Ascending aorta (tissue), 2 donors: ENCODE data around the gene FADS6. TPM values are rescaled to one million over a fixed set of nuclear protein-coding genes. Genes with fewer than 3 reads are reported as not detected.

Source experiments
- DNase-seq, 2 donors: peaks; one replicate each; pipeline ENCODE4 v3.0.0-alpha.2; 2019; ENCODE audit warnings: low spot score in 2 of 2
- H3K27ac ChIP-seq, 2 donors: fragments of 200-600 bp; sonication (generic); one replicate each; pipeline ENCODE4 v1.5.1; 2016 to 2017; ENCODE audit warnings: mild to moderate bottlenecking in 1 of 2
- H3K27me3 ChIP-seq: fragments of 200-600 bp; sonication (generic); one replicate; pipeline ENCODE4 v1.5.1; 2017
- H3K36me3 ChIP-seq, 2 donors: fragments of 200-600 bp; sonication (generic); one replicate each; pipeline ENCODE4 v1.5.1; 2016
- H3K4me1 ChIP-seq, 2 donors: fragments of 200-600 bp; sonication (generic); one replicate each; pipeline ENCODE4 v1.5.1; 2016 to 2017; ENCODE audit warnings: mild to moderate bottlenecking in 1 of 2
- H3K4me3 ChIP-seq, 2 donors: fragments of 200-600 bp; sonication (generic); one replicate each; pipeline ENCODE4 v1.5.1; 2016 to 2017; ENCODE audit warnings: mild to moderate bottlenecking in 1 of 2
- H3K9me3 ChIP-seq, 2 donors: fragments of 200-600 bp; sonication (generic); one replicate each; pipeline ENCODE4 v1.5.1; 2016
- CTCF ChIP-seq, 3 experiments: fragments of 200-600 bp in 2 of 3; fragments of 450-650 bp in 1 of 3; sonication (generic) in 2 of 3; IDR thresholded peaks; one replicate each; pipeline ENCODE4 v1.5.1; 2016 to 2019; ENCODE audit warnings: antibody characterized with exemption in 3 of 3, mild to moderate bottlenecking in 1 of 3, moderate library complexity in 1 of 3
- intact Hi-C: fragments of 100-400 bp; cut with DNase I; formaldehyde crosslinking; loops from one replicate; pipeline ENCODE4 v1.15.1; 2023
- total RNA-seq: library from RNA; depleted of rRNA; stranded (reverse); fragments of >200 nt; gene quantifications from one replicate; pipeline ENCODE4 v1.1.0, GENCODE V29; 2016

FADS6 gene
- total RNA-seq, 1 donor from 2014 or later: not detected

GRCh38 chr17:74846621-74847020 is 46.8 kb downstream of the FADS6 start:
- no peak for TF ChIP-seq CTCF (IDR thresholded peaks at IDR 0.05)
- intact Hi-C loops: no loop called here
- H3K27ac ChIP-seq: no peak overlapping the region
- peaks cover 2% of the 10 kb centered on the region for H3K27me3 ChIP-seq
- DNase-seq: no peak
- H3K4me1 ChIP-seq: peaks cover 0 to 6% of the 10 kb centered on the region in 2 donors
- no peaks in the 10 kb centered on the region for H3K36me3 ChIP-seq
- H3K4me3 ChIP-seq: no peak overlapping the region
- no peaks in the 10 kb centered on the region for H3K9me3 ChIP-seq

DNA sequence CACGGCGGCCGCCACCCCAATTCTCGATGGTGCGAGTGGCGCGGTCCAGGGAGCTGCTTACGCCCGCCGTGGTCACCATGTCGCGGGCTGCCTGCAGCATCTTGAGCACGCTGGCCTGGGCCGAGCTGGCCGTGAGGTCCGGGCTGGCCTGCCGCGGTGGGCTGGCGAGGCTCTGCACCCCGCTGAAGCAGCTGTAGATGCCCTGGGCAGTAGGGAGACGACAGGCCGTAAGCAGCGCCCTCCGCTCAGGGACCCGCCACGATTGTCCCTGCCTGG is 50.1 kb downstream of the FADS6 start:
- Histone ChIP-seq H3K4me3 (peak overlapping the region; percentile 64 to 66), H3K36me3 (no peaks in the 10 kb centered on the region), H3K27ac (no peak overlapping the region), H3K27me3 (no peaks in the 10 kb centered on the region), H3K4me1 (peaks cover 0 to 6% of the 10 kb centered on the region in 2 donors), H3K9me3 (no peaks in the 10 kb centered on the region)
- DNase-seq: no peak
- intact Hi-C loops: loop anchor here (2.0 kb wide), 1 partner anchor 22 kb away; no protein-coding TSS in a partner anchor
- TF ChIP-seq CTCF (IDR thresholded peaks at IDR 0.05): no peak

GRCh38 chr17:74842599-74843351 is 50.7 kb downstream of the FADS6 start:
- H3K36me3 ChIP-seq: no peaks in the 10 kb centered on the region
- peaks cover 0 to 6% of the 10 kb centered on the region in 2 donors for H3K4me1 ChIP-seq
- peak; percentile 49 to 73 (median 59) for TF ChIP-seq CTCF (IDR thresholded peaks at IDR 0.05)
- H3K27me3 ChIP-seq: no peaks in the 10 kb centered on the region
- intact Hi-C loops: loop anchor here (2.0 kb wide), 1 partner anchor 22 kb away; no protein-coding TSS in a partner anchor
- H3K4me3 ChIP-seq: peak overlapping the region; percentile 64 to 66
- peak in 1 of 2 donors; percentile 72 for DNase-seq
- H3K27ac ChIP-seq: no peak overlapping the region
- no peaks in the 10 kb centered on the region for H3K9me3 ChIP-seq

DNA sequence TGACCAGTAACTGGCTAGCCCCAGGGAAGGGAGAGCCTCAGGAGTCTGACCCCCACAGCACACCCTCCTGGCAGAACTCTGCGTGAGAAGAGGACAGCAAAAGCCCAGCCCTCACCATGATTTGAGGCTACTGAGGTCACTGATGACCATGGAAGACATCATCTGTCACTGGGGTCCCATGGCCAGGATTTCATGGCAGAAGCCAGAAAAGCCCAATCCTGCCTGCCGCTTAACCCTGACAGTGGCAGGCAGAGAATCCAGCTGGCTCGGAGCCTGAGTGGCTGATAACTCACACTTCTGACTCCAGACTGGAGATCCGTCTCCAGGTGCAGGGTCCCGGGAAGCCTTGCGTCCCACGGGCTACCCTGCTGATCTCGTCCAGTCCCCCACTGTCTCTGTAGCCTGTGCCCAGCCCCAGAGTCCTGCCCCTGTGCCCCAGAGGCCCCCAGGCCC is 51.3 kb downstream of the FADS6 start:
- peak overlapping the region; percentile 64 to 66 for H3K4me3 ChIP-seq
- intact Hi-C loops: loop anchor here (2.0 kb wide), 1 partner anchor 23 kb away; no protein-coding TSS in a partner anchor
- no peak for TF ChIP-seq CTCF (IDR thresholded peaks at IDR 0.05)
- no peaks in the 10 kb centered on the region for H3K27me3 ChIP-seq
- H3K4me1 ChIP-seq: peaks cover 0 to 6% of the 10 kb centered on the region in 2 donors
- DNase-seq: no peak
- H3K9me3 ChIP-seq: no peaks in the 10 kb centered on the region
- no peaks in the 10 kb centered on the region for H3K36me3 ChIP-seq
- H3K27ac ChIP-seq: no peak overlapping the region

DNA sequence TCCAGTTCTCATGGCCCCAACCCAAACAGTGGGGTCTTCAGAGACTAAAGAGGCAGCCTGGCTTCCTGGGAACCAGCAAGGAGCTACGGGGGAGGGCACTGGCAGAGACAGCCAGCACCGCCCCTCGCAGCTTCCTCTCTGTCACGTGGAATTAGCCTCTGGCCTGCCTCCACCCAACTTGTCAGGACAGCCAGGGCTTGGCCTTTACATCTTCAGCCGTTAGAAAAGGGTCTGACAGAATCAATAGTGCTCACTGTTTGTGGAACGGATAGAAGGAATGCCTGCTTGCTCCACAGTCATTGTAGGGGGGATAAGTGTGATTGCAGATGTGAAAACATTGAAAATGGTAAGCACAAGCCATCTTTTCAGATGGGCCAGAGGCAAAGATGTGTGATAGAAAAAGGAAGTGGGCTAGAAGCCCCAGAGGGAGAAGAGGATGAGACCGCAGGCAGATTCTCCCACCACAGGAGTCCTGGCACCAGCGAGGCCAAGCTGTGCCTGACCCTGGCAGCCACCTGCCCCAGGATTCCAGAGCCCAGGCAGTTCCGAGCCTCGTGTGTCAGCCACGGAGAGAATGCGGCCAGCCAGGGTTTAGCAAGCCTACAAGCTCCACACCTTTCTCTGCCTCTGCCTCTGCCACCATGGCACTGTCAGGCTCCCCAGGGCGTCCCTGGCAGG is 52.3 kb downstream of the FADS6 start:
- Histone ChIP-seq H3K9me3 (no peaks in the 10 kb centered on the region), H3K27me3 (no peaks in the 10 kb centered on the region), H3K4me3 (no peak overlapping the region), H3K27ac (no peak overlapping the region), H3K4me1 (peaks cover 0 to 6% of the 10 kb centered on the region in 2 donors), H3K36me3 (peaks cover 0 to 4% of the 10 kb centered on the region in 2 donors)
- intact Hi-C loops: no loop called here
- no peak for TF ChIP-seq CTCF (IDR thresholded peaks at IDR 0.05)
- peak in 1 of 2 donors; percentile 73 for DNase-seq
